ENCODE measurements around the gene CHKA. TPM values are rescaled to one million over a fixed set of nuclear protein-coding genes. Genes with fewer than 3 reads are reported as not detected.

CHKA gene
- total RNA-seq, 2 donors from 2014 or later, result 56.1 to 75.9 TPM

- H3K27ac ChIP-seq (ENCODE audit: low read depth, low read length), result no peak overlapping the region
- H3K27ac Mint-ChIP-seq, result peak overlapping the region; percentile 20
- H3K27me3 Mint-ChIP-seq (ENCODE audit: insufficient read depth), result no peaks in the 10 kb centered on the region
Measured at GRCh38 chr11:68107689-68108088, 13.5 kb downstream of the CHKA start.

DNA sequence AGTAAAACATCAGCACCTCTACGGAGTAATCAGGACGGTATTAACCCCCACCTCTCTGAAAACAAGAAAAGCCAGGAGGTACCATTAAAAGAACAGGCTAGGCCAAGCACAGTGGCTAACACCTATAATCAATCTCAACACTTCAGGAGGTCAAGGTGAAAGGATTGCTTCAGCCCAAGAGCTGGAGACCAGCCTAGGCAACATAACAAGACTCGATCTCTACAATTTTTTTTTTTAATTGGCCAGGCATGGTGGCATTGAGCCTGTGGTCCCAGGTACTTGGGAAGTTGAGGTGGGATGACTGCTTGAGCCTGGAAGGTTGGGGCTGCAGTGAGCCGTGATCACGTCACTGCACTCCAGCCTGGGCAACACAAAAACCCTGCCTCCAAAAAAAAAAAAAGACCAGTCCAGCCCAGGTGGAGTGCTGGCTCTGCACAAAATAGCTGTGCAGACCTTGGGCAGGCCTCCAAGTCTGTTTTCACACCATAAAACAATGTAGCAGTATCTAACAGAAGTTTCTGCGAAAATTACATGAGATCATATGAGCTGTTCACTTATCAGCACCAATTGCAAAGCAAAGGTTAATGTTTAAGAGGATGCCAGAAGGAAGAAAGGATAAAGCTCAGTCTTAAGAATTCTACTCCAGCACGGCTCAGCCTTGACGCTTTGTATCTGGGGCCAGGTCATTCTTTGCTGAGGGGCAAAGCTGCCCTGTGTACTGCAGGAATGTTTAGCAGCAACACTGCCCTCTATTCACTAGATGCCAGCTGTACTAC, 14.8 kb downstream of the CHKA start:
- Histone ChIP-seq H3K9me3 (ENCODE audit: control insufficient read depth, low read length) (peaks cover 8% of the 10 kb centered on the region), H3K4me1 (ENCODE audit: control insufficient read depth, insufficient read depth, low read length) (peaks cover 7% of the 10 kb centered on the region), H3K4me3 (ENCODE audit: low read length) (peak overlapping the region; percentile 4), H3K9ac (ENCODE audit: extremely low read depth, low read length, poor library complexity, severe bottlenecking) (no peak overlapping the region), H3K36me3 (ENCODE audit: control insufficient read depth, insufficient read depth, low read length) (no peaks in the 10 kb centered on the region), H3K27me3 (ENCODE audit: control insufficient read depth, insufficient read depth, low read length, poor library complexity, severe bottlenecking) (no peaks in the 10 kb centered on the region), H3K27ac (ENCODE audit: low read depth, low read length) (no peak overlapping the region)
- TF ChIP-seq, protein P1, sequence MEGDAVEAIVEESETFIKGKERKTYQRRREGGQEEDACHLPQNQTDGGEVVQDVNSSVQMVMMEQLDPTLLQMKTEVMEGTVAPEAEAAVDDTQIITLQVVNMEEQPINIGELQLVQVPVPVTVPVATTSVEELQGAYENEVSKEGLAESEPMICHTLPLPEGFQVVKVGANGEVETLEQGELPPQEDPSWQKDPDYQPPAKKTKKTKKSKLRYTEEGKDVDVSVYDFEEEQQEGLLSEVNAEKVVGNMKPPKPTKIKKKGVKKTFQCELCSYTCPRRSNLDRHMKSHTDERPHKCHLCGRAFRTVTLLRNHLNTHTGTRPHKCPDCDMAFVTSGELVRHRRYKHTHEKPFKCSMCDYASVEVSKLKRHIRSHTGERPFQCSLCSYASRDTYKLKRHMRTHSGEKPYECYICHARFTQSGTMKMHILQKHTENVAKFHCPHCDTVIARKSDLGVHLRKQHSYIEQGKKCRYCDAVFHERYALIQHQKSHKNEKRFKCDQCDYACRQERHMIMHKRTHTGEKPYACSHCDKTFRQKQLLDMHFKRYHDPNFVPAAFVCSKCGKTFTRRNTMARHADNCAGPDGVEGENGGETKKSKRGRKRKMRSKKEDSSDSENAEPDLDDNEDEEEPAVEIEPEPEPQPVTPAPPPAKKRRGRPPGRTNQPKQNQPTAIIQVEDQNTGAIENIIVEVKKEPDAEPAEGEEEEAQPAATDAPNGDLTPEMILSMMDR (conservative IDR thresholded peaks at IDR 0.05), result no peak
- Mint-ChIP-seq H3K27me3 (ENCODE audit: insufficient read depth) (no peaks in the 10 kb centered on the region), H3K4me3 (peak overlapping the region; percentile 17), H3K4me1 (peaks cover 28% of the 10 kb centered on the region), H3K9me3 (peaks cover 7% of the 10 kb centered on the region), H3K27ac (peak overlapping the region; percentile 74), H3K36me3 (ENCODE audit: low read depth) (peaks cover 38% of the 10 kb centered on the region)
- 85 to 100% methylated on average over 3 to 8 of the region's 8 CpGs for WGBS, 2 experiments (ENCODE audit: insufficient coverage in 1 of 2, insufficient read length in 1 of 2)
- peak; percentile 48 for DNase-seq

More at GRCh38 chr11:68107689-68108088, 13.5 kb downstream of the CHKA start:
- Histone ChIP-seq H3K9me3 (ENCODE audit: control insufficient read depth, low read length) (peaks cover under 1% of the 10 kb centered on the region), H3K27me3 (ENCODE audit: control insufficient read depth, insufficient read depth, low read length, poor library complexity, severe bottlenecking) (no peaks in the 10 kb centered on the region), H3K4me1 (ENCODE audit: control insufficient read depth, insufficient read depth, low read length) (peaks cover 7% of the 10 kb centered on the region), H3K9ac (ENCODE audit: extremely low read depth, low read length, poor library complexity, severe bottlenecking) (no peak overlapping the region), H3K4me3 (ENCODE audit: low read length) (no peak overlapping the region), H3K36me3 (ENCODE audit: control insufficient read depth, insufficient read depth, low read length) (no peaks in the 10 kb centered on the region)
- Mint-ChIP-seq H3K36me3 (ENCODE audit: low read depth) (peaks cover 36% of the 10 kb centered on the region), H3K4me1 (peaks cover 27% of the 10 kb centered on the region), H3K4me3 (no peak overlapping the region), H3K9me3 (no peaks in the 10 kb centered on the region)
- TF ChIP-seq, protein P1 (conservative IDR thresholded peaks at IDR 0.05), result no peak
- WGBS, 2 experiments (ENCODE audit: insufficient coverage in 1 of 2, insufficient read length in 1 of 2), result 91 to 97% methylated on average over 10 of the region's 10 CpGs
- DNase-seq, result no peak

- H3K4me3 Mint-ChIP-seq, result peak overlapping the region; percentile 14
- Histone ChIP-seq H3K27me3 (ENCODE audit: control insufficient read depth, insufficient read depth, low read length, poor library complexity, severe bottlenecking) (no peaks in the 10 kb centered on the region), H3K27ac (ENCODE audit: low read depth, low read length) (peak overlapping the region; percentile 29), H3K4me3 (ENCODE audit: low read length) (no peak overlapping the region), H3K9ac (ENCODE audit: extremely low read depth, low read length, poor library complexity, severe bottlenecking) (no peak overlapping the region), H3K36me3 (ENCODE audit: control insufficient read depth, insufficient read depth, low read length) (peaks cover 6% of the 10 kb centered on the region), H3K4me1 (ENCODE audit: control insufficient read depth, insufficient read depth, low read length) (peaks cover 6% of the 10 kb centered on the region), H3K9me3 (ENCODE audit: control insufficient read depth, low read length) (peaks cover 8% of the 10 kb centered on the region)
- H3K27ac Mint-ChIP-seq, result peak overlapping the region; percentile 93
- H3K9me3 Mint-ChIP-seq, result peaks cover 9% of the 10 kb centered on the region
- TF ChIP-seq, protein P1 (conservative IDR thresholded peaks at IDR 0.05), result no peak
- peaks cover 23% of the 10 kb centered on the region for H3K4me1 Mint-ChIP-seq
- peak; percentile 59 for DNase-seq
- no peaks in the 10 kb centered on the region for H3K27me3 Mint-ChIP-seq (ENCODE audit: insufficient read depth)
- 67 to 72% methylated on average over 8 to 9 of the region's 12 CpGs for WGBS, 2 experiments (ENCODE audit: insufficient coverage in 1 of 2, insufficient read length in 1 of 2)
- peaks cover 34% of the 10 kb centered on the region for H3K36me3 Mint-ChIP-seq (ENCODE audit: low read depth)
Measured at GRCh38 chr11:68099474-68100405, 21.4 kb downstream of the CHKA start.
